GM23248 (cell line): ENCODE results near the gene ACAP1.

Source experiments
- EZH2 ChIP-seq: fragments of 200-600 bp; sonication (generic); IDR thresholded peaks from 2 replicates; pipeline ENCODE4 v1.6.1; 2018; ENCODE audit warnings: antibody characterized with exemption, mild to moderate bottlenecking; ENCODE audit not compliant: insufficient read depth, poor library complexity, severe bottlenecking
- EZH2phosphoT487 ChIP-seq: fragments of 200-600 bp; sonication (generic); IDR thresholded peaks from 2 replicates; pipeline ENCODE4 v1.6.1; 2018; ENCODE audit warnings: antibody characterized with exemption, moderate library complexity, mild to moderate bottlenecking, low read depth; ENCODE audit not compliant: insufficient read depth

GRCh38 chr17:7306911-7307685, 29.2 kb upstream of the ACAP1 start, which contains the start of gene EIF5A:
- no peak for TF ChIP-seq EZH2
- TF ChIP-seq EZH2phosphoT487, result no peak
